Non-pigmented ciliary epithelial cell (primary cell): ENCODE data around the gene RFPL2.

Experiments
- DNase-seq: peaks from one replicate; pipeline ENCODE4 v3.0.0-alpha.2; 2010; ENCODE audit warnings: low read depth

Gene RFPL2

GRCh38 chr22:32204856-32205722 lies at the start of gene RFPL2:
RFPL2 (minus strand) TSS chr22:32205073; CDS start chr22:32202451, 2,622 bp downstream.
- no peak for DNase-seq

GRCh38 chr22:32249231-32249630 lies 44.4 kb upstream of the RFPL2 start:
- no peak for DNase-seq

- no peak for DNase-seq
These were observed 43.4 kb upstream of the RFPL2 start for GRCh38 chr22:32248276-32248675.

GRCh38 chr22:32246166-32246565 lies 41.3 kb upstream of the RFPL2 start:
- DNase-seq = no peak

GRCh38 chr22:32245042-32245441 lies 40.2 kb upstream of the RFPL2 start:
- DNase-seq = no peak

- no peak for DNase-seq
These were observed 39.7 kb upstream of the RFPL2 start for GRCh38 chr22:32244547-32244946.

- DNase-seq = no peak
These were observed 35.6 kb upstream of the RFPL2 start for GRCh38 chr22:32240461-32240860.

GRCh38 chr22:32237906-32238305 lies 33.0 kb upstream of the RFPL2 start:
- no peak for DNase-seq

- DNase-seq = no peak
These were observed 32.1 kb upstream of the RFPL2 start for GRCh38 chr22:32236970-32237369.

GRCh38 chr22:32233091-32233490 lies 28.2 kb upstream of the RFPL2 start:
- no peak for DNase-seq

GRCh38 chr22:32232191-32232830 lies 27.4 kb upstream of the RFPL2 start:
- DNase-seq = no peak

GRCh38 chr22:32226326-32227104 lies 21.6 kb upstream of the RFPL2 start:
- DNase-seq = no peak

- no peak for DNase-seq
These were observed 18.1 kb upstream of the RFPL2 start for GRCh38 chr22:32222991-32223390.

- DNase-seq = no peak
These were observed 14.2 kb upstream of the RFPL2 start for GRCh38 chr22:32219026-32219425.

GRCh38 chr22:32218470-32218869 lies 13.6 kb upstream of the RFPL2 start:
- DNase-seq = no peak

GRCh38 chr22:32217465-32217864 lies 12.6 kb upstream of the RFPL2 start:
- DNase-seq = no peak

- no peak for DNase-seq
These were observed 12.0 kb upstream of the RFPL2 start for GRCh38 chr22:32216911-32217310.

- DNase-seq = no peak
These were observed 6.1 kb upstream of the RFPL2 start for GRCh38 chr22:32211011-32211410.

- DNase-seq = no peak
These were observed 3.8 kb upstream of the RFPL2 start for GRCh38 chr22:32208681-32209080.

- DNase-seq = no peak
These were observed 3.2 kb upstream of the RFPL2 start for GRCh38 chr22:32207971-32208480.

GRCh38 chr22:32206774-32207758 lies 2.2 kb upstream of the RFPL2 start:
- DNase-seq = no peak
